B cell (primary cell): Measurements from ENCODE around the gene SPEG. TPM values are rescaled to one million over a fixed set of nuclear protein-coding genes. Genes with fewer than 3 reads are reported as not detected.

ENCODE experiments used
- ATAC-seq: fragments of 200-7000 bp; cut with Tn5 transposase; one replicate; pipeline ENCODE4 v1.10.0; 2021; ENCODE audit warnings: low read depth, mild to moderate bottlenecking, moderate number of reproducible peaks, moderate library complexity
- CTCF ChIA-PET: fragments of 350-600 bp; sonication (Branson Sonifier 250); formaldehyde crosslinking; loops from one replicate; lab custom pipeline; 2021; ENCODE audit warnings: antibody characterized with exemption, inconsistent platforms; lab: Charles Lee
- POLR2A ChIA-PET: fragments of 350-600 bp; sonication (Branson Sonifier 250); formaldehyde crosslinking; loops from one replicate; lab custom pipeline; 2021; ENCODE audit warnings: antibody characterized with exemption; lab: Charles Lee
- DNase-seq: peaks from one replicate; pipeline ENCODE4 v3.0.0; 2013
- H2AFZ ChIP-seq: 2 replicates; pipeline ENCODE4 v1.6.1; 2012; ENCODE audit warnings: mild to moderate bottlenecking, low read depth, low read length; ENCODE audit not compliant: insufficient read depth, poor library complexity, severe bottlenecking
- H3K27ac ChIP-seq, 2 donors: 1 replicate in 1 of 2; 2 replicates in 1 of 2; pipeline ENCODE4 v1.5.1; 2012 to 2013; ENCODE audit warnings: low read length in 2 of 2, mild to moderate bottlenecking in 2 of 2, moderate library complexity in 1 of 2
- H3K27me3 ChIP-seq, 4 experiments: fragments of 200-600 bp in 1 of 4; sonication (generic) in 1 of 4; replicated peaks in 1 of 4; 1 replicate in 2 of 4; 2 replicates in 2 of 4; pipeline versions ENCODE4 v1.6.1 to v1.7.0; 2013 to 2016; ENCODE audit warnings: low read length in 3 of 4, mild to moderate bottlenecking in 2 of 4, mixed read lengths in 1 of 4, moderate library complexity in 1 of 4; ENCODE audit not compliant: insufficient read depth in 4 of 4, control insufficient read depth in 3 of 4; ENCODE audit errors: control extremely low read depth in 1 of 4
- H3K36me3 ChIP-seq, 2 experiments: replicated peaks in 1 of 2; 1 replicate in 1 of 2; 2 replicates in 1 of 2; pipeline versions ENCODE4 v1.6.1 to v1.7.1; 2013; ENCODE audit warnings: low read length in 1 of 2; ENCODE audit not compliant: insufficient read depth in 2 of 2, control insufficient read depth in 1 of 2; ENCODE audit errors: control extremely low read depth in 1 of 2, extremely low read depth in 1 of 2
- H3K4me1 ChIP-seq, 2 donors: fragments of 200-600 bp in 1 of 2; sonication (generic) in 1 of 2; 1 replicate in 1 of 2; 2 replicates in 1 of 2; pipeline versions ENCODE4 v1.5.1 to v1.6.1; 2013 to 2017; ENCODE audit warnings: low read length in 2 of 2; ENCODE audit not compliant: control insufficient read depth in 2 of 2, insufficient read depth in 2 of 2
- H3K4me2 ChIP-seq: replicated peaks from 2 replicates; pipeline ENCODE3; 2012; ENCODE audit warnings: mild to moderate bottlenecking, low read depth, low read length; ENCODE audit not compliant: poor library complexity, severe bottlenecking
- H3K4me3 ChIP-seq, 5 experiments: fragments of 200-600 bp in 1 of 5; sonication (generic) in 1 of 5; 1 replicate in 3 of 5; 2 replicates in 2 of 5; pipeline versions ENCODE4 v1.5.1 to v1.7.0; 2011 to 2016; ENCODE audit warnings: low read length in 4 of 5, mild to moderate bottlenecking in 4 of 5, low read depth in 2 of 5, control low read depth in 1 of 5, moderate library complexity in 1 of 5; ENCODE audit not compliant: insufficient read depth in 1 of 5; ENCODE audit errors: control extremely low read depth in 1 of 5, extremely low read depth in 1 of 5
- H3K79me2 ChIP-seq: fragments of 200-600 bp; sonication (generic); one replicate; pipeline ENCODE4 v1.6.0; 2016; ENCODE audit warnings: low read length; ENCODE audit not compliant: control insufficient read depth, insufficient read depth
- H3K9ac ChIP-seq: fragments of 200-600 bp; sonication (generic); 2 replicates; pipeline ENCODE4 v1.6.1; 2017; ENCODE audit warnings: mild to moderate bottlenecking, low read length, moderate library complexity
- H3K9me3 ChIP-seq, 3 donors: one replicate each; pipeline versions ENCODE4 v1.6.1 to v1.7.1; 2013; ENCODE audit warnings: low read length in 2 of 3; ENCODE audit not compliant: control insufficient read depth in 2 of 3, insufficient read depth in 1 of 3; ENCODE audit errors: control extremely low read depth in 1 of 3
- H4K20me1 ChIP-seq: 2 replicates; pipeline ENCODE4 v1.6.0; 2012; ENCODE audit warnings: mild to moderate bottlenecking, low read length; ENCODE audit not compliant: insufficient read depth, control insufficient read depth, poor library complexity, severe bottlenecking
- H3K27ac Mint-ChIP-seq: one replicate; pipeline ENCODE4 v1.8.0; 2021; ENCODE audit warnings: mixed read lengths
- H3K27me3 Mint-ChIP-seq: one replicate; pipeline ENCODE4 v1.8.0; 2021; ENCODE audit warnings: mixed read lengths
- H3K4me1 Mint-ChIP-seq: one replicate; pipeline ENCODE4 v1.8.0; 2021; ENCODE audit warnings: mixed read lengths
- H3K4me3 Mint-ChIP-seq: one replicate; pipeline ENCODE4 v1.8.0; 2021; ENCODE audit warnings: mixed read lengths
- H3K9me3 Mint-ChIP-seq: one replicate; pipeline ENCODE4 v1.8.0; 2022; ENCODE audit warnings: mixed read lengths; ENCODE audit not compliant: insufficient read depth
- EZH2 ChIP-seq: IDR thresholded peaks from 2 replicates; pipeline ENCODE4 v1.6.1; 2012; ENCODE audit warnings: borderline replicate concordance, low read depth, mild to moderate bottlenecking, moderate library complexity, low read length; ENCODE audit not compliant: insufficient read depth, poor library complexity, severe bottlenecking
- WGBS: methylation state at CpG from one replicate; pipeline ENCODE4 v1.1.5; 2013; ENCODE audit warnings: missing lambda C conversion rate; ENCODE audit not compliant: insufficient coverage; 5-methylcytosine and 5-hydroxymethylcytosine counted together
- intact Hi-C: fragments of 100-400 bp; cut with micrococcal nuclease; formaldehyde crosslinking; loops from one replicate; pipeline ENCODE4 v1.10.0; 2022
- polyA plus RNA-seq: library from polyadenylated mRNA; depleted of rRNA; stranded (reverse); fragments of >200 nt; gene quantifications from 2 replicates; pipeline ENCODE4 v1.2.3, GENCODE V29; 2012
- total RNA-seq, 2 donors: library from RNA; stranded (reverse); fragments of 120-200 nt in 1 of 2; gene quantifications; 1 replicate in 1 of 2; 2 replicates in 1 of 2; pipeline versions ENCODE4 v1.2.3 to v1.2.4, GENCODE V29; 2013 to 2022
- TF ChIP-seq, protein P1 (sequence below): fragments of 200-600 bp; IDR thresholded peaks from one replicate; pipeline ENCODE4 v1.8.0; 2022; ENCODE audit warnings: antibody characterized with exemption, mild to moderate bottlenecking

Gene SPEG
- total and polyA plus RNA-seq, 2 donors (not counting 1 experiment from before 2014, with no cell fraction given) = 0.03 to 0.74 TPM

DNA sequence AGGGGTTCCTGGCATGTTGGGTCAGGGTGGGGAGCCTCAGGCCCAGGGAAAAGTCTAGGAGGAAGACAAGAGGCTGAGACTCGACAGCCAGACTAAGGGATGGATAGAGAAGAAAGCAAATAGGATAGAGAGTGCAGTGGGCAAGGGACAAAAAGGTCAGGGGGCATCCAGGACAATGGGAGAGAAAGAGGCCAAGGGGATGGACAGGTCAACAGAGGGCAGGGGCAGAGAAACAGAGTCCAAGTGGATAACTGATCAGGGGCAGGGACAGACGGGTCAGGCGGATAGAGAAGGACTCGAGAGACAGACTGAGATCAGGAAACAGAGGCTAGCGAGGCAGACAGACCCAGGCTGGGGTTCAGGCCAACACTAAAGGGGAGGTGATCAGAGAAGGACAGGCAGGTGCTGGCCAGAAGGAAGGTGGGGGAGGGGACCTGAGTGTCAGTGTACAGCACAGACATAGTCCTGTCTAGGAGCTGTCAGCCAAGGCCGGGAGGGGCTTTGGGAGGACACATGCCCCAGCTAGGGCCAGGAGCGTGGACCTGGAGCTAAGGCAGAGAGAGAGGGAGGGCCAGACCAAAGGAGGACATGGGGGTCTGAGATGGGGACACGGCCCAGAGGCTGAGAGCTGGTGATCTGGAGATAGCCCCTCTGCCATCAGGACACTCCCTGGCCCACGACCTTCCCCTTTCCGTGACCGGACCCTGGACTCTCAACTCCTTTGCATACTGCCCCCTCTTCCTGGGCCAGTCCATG, 91.9 kb downstream of the SPEG start:
- Mint-ChIP-seq H3K4me3 (no peak overlapping the region), H3K9me3 (no peaks in the 10 kb centered on the region), H3K4me1 (peaks cover 13% of the 10 kb centered on the region), H3K27ac (no peak overlapping the region), H3K27me3 (peaks cover 77% of the 10 kb centered on the region)
- H3K79me2 ChIP-seq = no peaks in the 10 kb centered on the region
- no peak overlapping the region for H2AFZ ChIP-seq
- WGBS = 52% methylated on average over 11 of the region's 11 CpGs
- peaks cover 1 to 76% (median 40%) of the 10 kb centered on the region in 4 experiments for H3K27me3 ChIP-seq
- TF ChIP-seq, protein P1, sequence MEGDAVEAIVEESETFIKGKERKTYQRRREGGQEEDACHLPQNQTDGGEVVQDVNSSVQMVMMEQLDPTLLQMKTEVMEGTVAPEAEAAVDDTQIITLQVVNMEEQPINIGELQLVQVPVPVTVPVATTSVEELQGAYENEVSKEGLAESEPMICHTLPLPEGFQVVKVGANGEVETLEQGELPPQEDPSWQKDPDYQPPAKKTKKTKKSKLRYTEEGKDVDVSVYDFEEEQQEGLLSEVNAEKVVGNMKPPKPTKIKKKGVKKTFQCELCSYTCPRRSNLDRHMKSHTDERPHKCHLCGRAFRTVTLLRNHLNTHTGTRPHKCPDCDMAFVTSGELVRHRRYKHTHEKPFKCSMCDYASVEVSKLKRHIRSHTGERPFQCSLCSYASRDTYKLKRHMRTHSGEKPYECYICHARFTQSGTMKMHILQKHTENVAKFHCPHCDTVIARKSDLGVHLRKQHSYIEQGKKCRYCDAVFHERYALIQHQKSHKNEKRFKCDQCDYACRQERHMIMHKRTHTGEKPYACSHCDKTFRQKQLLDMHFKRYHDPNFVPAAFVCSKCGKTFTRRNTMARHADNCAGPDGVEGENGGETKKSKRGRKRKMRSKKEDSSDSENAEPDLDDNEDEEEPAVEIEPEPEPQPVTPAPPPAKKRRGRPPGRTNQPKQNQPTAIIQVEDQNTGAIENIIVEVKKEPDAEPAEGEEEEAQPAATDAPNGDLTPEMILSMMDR = no peak
- no peak for TF ChIP-seq EZH2
- H3K4me1 ChIP-seq = peaks cover 14 to 18% of the 10 kb centered on the region in 2 donors
- H3K27ac ChIP-seq = no peak overlapping the region
- DNase-seq (no peak), ATAC-seq (no peak)
- H4K20me1 ChIP-seq = no peaks in the 10 kb centered on the region
- ChIA-PET POLR2A (no interaction called here), CTCF (interaction anchor here (0.6 to 8.8 kb wide), 6 partner anchors 15 to 123 kb away, joined by 4 to 146 read pairs (median 63); partner anchors contain the start of gene GMPPA)
- peaks cover 0 to 8% (median 0%) of the 10 kb centered on the region in 3 donors for H3K9me3 ChIP-seq
- no peak overlapping the region for H3K9ac ChIP-seq
- intact Hi-C loops = no loop called here
- no peak overlapping the region for H3K4me2 ChIP-seq
- no peak overlapping the region for H3K4me3 ChIP-seq
- no peaks in the 10 kb centered on the region for H3K36me3 ChIP-seq

DNA sequence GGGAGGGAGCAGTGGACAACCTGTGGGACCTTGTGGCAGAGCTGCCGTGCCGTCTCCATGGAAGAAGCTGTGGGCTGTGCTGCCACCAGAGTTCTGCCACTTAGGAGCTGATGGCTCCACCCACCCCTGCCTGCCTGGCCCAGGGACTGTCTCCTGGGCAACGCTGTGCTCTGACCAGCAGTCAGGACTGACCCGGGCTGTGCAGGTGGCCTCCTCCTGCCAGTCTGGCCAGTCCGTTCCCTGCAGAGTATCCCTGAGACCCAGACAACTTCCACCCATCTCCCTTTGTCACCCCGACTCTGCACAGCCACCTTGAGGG, 92.4 kb downstream of the SPEG start:
- H3K4me3 Mint-ChIP-seq = no peak overlapping the region
- TF ChIP-seq, protein P1 = no peak
- TF ChIP-seq EZH2 = no peak
- Histone ChIP-seq H3K36me3 (no peaks in the 10 kb centered on the region), H3K9ac (no peak overlapping the region), H3K9me3 (peaks cover 0 to 4% (median 0%) of the 10 kb centered on the region in 3 donors), H2AFZ (no peak overlapping the region), H4K20me1 (no peaks in the 10 kb centered on the region), H3K27me3 (peaks cover 1 to 76% (median 37%) of the 10 kb centered on the region in 4 experiments), H3K79me2 (no peaks in the 10 kb centered on the region), H3K4me3 (no peak overlapping the region), H3K4me1 (peaks cover 14 to 15% of the 10 kb centered on the region in 2 donors), H3K27ac (no peak overlapping the region), H3K4me2 (no peak overlapping the region)
- DNase-seq = no peak
- peaks cover 74% of the 10 kb centered on the region for H3K27me3 Mint-ChIP-seq
- CTCF ChIA-PET = interaction anchor here (0.6 to 8.8 kb wide), 6 partner anchors 14 to 124 kb away, joined by 4 to 146 read pairs (median 63); partner anchors contain the start of gene GMPPA
- intact Hi-C loops = no loop called here
- ATAC-seq = no peak
- no peak overlapping the region for H3K27ac Mint-ChIP-seq
- H3K4me1 Mint-ChIP-seq = peaks cover 8% of the 10 kb centered on the region
- POLR2A ChIA-PET = no interaction called here
- 59% methylated on average over 5 of the region's 6 CpGs for WGBS
- H3K9me3 Mint-ChIP-seq = no peaks in the 10 kb centered on the region
